ENCODE results near the gene GALNT9. TPM values are rescaled to one million over a fixed set of nuclear protein-coding genes. Genes with fewer than 3 reads are reported as not detected.

GALNT9 gene
- total and polyA plus RNA-seq, 4 experiments from 2014 or later: 0.61 TPM; not detected in 3

DNA sequence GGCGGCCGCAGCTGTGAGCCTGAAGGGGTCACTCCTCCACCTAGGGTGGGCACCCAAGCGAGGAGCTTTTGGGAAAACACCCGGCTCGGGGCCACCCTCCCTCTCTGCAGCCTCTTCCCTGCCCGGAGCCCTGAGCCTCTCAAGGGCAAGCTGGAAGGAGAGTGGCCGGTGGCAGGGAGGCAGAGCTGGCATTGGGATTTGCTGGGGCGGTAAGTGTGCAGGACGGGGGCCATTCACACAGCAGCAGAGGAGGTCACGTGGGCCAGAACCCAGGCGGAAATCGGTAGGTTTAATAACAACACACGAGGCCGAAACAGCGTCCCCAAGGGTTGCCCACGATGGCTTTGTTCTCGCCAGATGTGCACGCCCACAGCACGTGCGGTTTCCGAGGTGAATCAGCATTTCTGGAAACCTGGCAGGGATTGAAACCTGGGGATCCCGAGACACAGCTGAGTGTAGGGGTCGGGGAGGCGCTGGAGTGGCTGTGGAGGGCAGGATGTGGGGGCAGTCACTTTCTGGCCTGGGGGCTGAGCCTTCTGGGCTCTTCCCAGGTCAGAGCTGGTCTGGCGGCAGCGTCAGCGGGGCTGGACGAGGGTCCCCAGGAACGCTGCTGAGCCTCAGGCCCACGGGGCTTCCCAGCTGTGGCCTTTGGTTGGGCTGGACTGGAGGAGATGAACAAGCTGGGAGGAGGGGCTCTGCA, 161.6 kb downstream of the GALNT9 start:
- DNase-seq: peak in 1 of 5 donors; percentile 20
- no peaks in the 10 kb centered on the region for H3K27me3 Mint-ChIP-seq
- H3K4me1 Mint-ChIP-seq: peaks cover 8 to 23% (median 15%) of the 10 kb centered on the region in 4 donors
- Histone ChIP-seq H3K27me3 (ENCODE audit: insufficient read depth, low read length) (no peaks in the 10 kb centered on the region), H3K4me1 (ENCODE audit: insufficient read depth, low read length) (peaks cover 20% of the 10 kb centered on the region), H3K9me3 (ENCODE audit: control insufficient read depth in 1 of 2, low read length in 2 of 2) (no peaks in the 10 kb centered on the region), H3K4me3 (ENCODE audit: low read length in 2 of 2) (no peak overlapping the region), H3K36me3 (ENCODE audit: insufficient read depth, low read length) (no peaks in the 10 kb centered on the region), H3K27ac (ENCODE audit: low read depth, low read length) (no peak overlapping the region)
- ChIA-PET CTCF (ENCODE audit: partially characterized antibody) (no interaction called here), POLR2A (ENCODE audit: partially characterized antibody) (interaction anchor here (0.6 to 1.3 kb wide), 2 partner anchors 18 to 75 kb away, joined by 3 read pairs; no protein-coding TSS in a partner anchor)
- H3K36me3 Mint-ChIP-seq: no peaks in the 10 kb centered on the region
- H3K27ac Mint-ChIP-seq: peak overlapping the region in 1 of 7 donors; percentile 35
- no peak overlapping the region for H3K4me3 Mint-ChIP-seq
- intact Hi-C loops (cut with micrococcal nuclease): no loop called here
- H3K9me3 Mint-ChIP-seq: no peaks in the 10 kb centered on the region

DNA sequence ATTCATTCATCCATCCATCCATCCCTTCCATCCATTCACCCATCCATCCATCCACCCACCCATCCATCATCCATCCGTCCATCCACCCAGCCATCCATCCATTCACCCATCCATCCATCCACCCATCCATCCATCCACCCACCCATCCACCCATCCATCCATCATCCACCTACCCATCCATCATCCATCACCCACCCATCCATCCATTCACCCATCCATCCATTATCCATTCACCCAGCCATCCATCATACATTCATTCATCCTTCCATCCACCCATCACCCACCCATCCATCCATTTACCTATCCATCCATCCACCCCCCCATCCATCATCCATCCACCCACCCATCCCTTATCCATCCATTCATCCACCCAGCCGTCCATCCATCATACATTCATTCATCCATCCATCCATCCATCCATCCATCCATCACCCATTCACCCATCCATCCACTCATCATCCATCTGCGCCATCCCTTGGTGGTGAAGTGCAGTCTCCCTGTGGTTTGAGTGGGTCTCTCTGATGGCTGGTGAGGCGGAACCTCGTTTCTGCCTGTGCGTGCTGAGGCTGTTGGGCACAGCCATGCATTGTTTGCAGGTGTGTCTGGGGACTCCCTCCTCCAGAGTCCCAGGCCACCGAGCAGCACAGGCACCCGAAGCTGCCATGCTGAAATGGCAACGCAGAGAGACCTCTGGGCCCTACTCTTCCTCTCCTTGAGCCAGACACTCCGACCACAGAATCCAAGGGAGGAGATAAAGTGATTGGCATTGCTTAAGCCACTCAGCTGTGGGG, 162.4 kb downstream of the GALNT9 start:
- Histone ChIP-seq H3K27me3 (ENCODE audit: insufficient read depth, low read length) (no peaks in the 10 kb centered on the region), H3K9me3 (ENCODE audit: control insufficient read depth in 1 of 2, low read length in 2 of 2) (no peaks in the 10 kb centered on the region), H3K4me1 (ENCODE audit: insufficient read depth, low read length) (peaks cover 25% of the 10 kb centered on the region), H3K27ac (ENCODE audit: low read depth, low read length) (no peak overlapping the region), H3K36me3 (ENCODE audit: insufficient read depth, low read length) (no peaks in the 10 kb centered on the region), H3K4me3 (ENCODE audit: low read length in 2 of 2) (no peak overlapping the region)
- peak overlapping the region in 1 of 7 donors; percentile 35 for H3K27ac Mint-ChIP-seq
- intact Hi-C loops (cut with micrococcal nuclease): no loop called here
- H3K36me3 Mint-ChIP-seq: no peaks in the 10 kb centered on the region
- no peaks in the 10 kb centered on the region for H3K27me3 Mint-ChIP-seq
- no peak overlapping the region for H3K4me3 Mint-ChIP-seq
- H3K9me3 Mint-ChIP-seq: no peaks in the 10 kb centered on the region
- CTCF ChIA-PET (ENCODE audit: partially characterized antibody): no interaction called here
- POLR2A ChIA-PET (ENCODE audit: partially characterized antibody): interaction anchor here (0.6 to 1.3 kb wide), 2 partner anchors 19 to 74 kb away, joined by 3 read pairs; no protein-coding TSS in a partner anchor
- peak in 1 of 5 donors; percentile 21 for DNase-seq
- peaks cover 10 to 20% (median 15%) of the 10 kb centered on the region in 4 donors for H3K4me1 Mint-ChIP-seq

- peaks cover 10 to 20% (median 15%) of the 10 kb centered on the region in 4 donors for H3K4me1 Mint-ChIP-seq
- H3K27me3 Mint-ChIP-seq: no peaks in the 10 kb centered on the region
- peak overlapping the region in 1 of 7 donors; percentile 17 for H3K27ac Mint-ChIP-seq
- Histone ChIP-seq H3K36me3 (ENCODE audit: insufficient read depth, low read length) (no peaks in the 10 kb centered on the region), H3K27ac (ENCODE audit: low read depth, low read length) (no peak overlapping the region), H3K27me3 (ENCODE audit: insufficient read depth, low read length) (no peaks in the 10 kb centered on the region), H3K9me3 (ENCODE audit: control insufficient read depth in 1 of 2, low read length in 2 of 2) (no peaks in the 10 kb centered on the region), H3K4me3 (ENCODE audit: low read length in 2 of 2) (no peak overlapping the region), H3K4me1 (ENCODE audit: insufficient read depth, low read length) (peaks cover 26% of the 10 kb centered on the region)
- H3K4me3 Mint-ChIP-seq: no peak overlapping the region
- POLR2A ChIA-PET (ENCODE audit: partially characterized antibody): no interaction called here
- H3K9me3 Mint-ChIP-seq: no peaks in the 10 kb centered on the region
- intact Hi-C loops (cut with micrococcal nuclease): no loop called here
- DNase-seq: no peak
- no peaks in the 10 kb centered on the region for H3K36me3 Mint-ChIP-seq
- CTCF ChIA-PET (ENCODE audit: partially characterized antibody): no interaction called here
Measured at GRCh38 chr12:132166093-132166492, 163.3 kb downstream of the GALNT9 start.

DNA sequence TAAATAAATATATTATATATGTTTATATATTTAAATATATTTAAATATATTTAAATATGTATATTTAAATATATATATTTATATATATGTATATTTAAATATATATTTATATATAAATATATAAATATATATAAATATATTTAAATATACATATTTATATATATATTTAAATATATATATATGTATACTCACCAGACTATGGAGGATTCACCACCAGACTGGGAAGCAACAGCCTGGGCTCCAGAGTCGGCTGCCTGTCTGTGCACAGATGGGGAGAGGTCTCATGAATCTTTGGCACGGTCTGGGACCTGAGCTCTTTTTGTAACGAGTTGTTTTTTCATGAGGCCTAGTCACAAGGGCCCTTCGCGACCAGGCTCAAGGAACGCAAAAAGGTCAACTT, 163.8 kb downstream of the GALNT9 start:
- Histone ChIP-seq H3K9me3 (ENCODE audit: control insufficient read depth in 1 of 2, low read length in 2 of 2) (no peaks in the 10 kb centered on the region), H3K36me3 (ENCODE audit: insufficient read depth, low read length) (no peaks in the 10 kb centered on the region), H3K27me3 (ENCODE audit: insufficient read depth, low read length) (no peaks in the 10 kb centered on the region), H3K27ac (ENCODE audit: low read depth, low read length) (no peak overlapping the region), H3K4me1 (ENCODE audit: insufficient read depth, low read length) (peaks cover 26% of the 10 kb centered on the region), H3K4me3 (ENCODE audit: low read length in 2 of 2) (no peak overlapping the region)
- no peak overlapping the region for H3K4me3 Mint-ChIP-seq
- H3K36me3 Mint-ChIP-seq: no peaks in the 10 kb centered on the region
- H3K27me3 Mint-ChIP-seq: no peaks in the 10 kb centered on the region
- no peaks in the 10 kb centered on the region for H3K9me3 Mint-ChIP-seq
- CTCF ChIA-PET (ENCODE audit: partially characterized antibody): no interaction called here
- H3K27ac Mint-ChIP-seq: no peak overlapping the region
- intact Hi-C loops (cut with micrococcal nuclease): no loop called here
- POLR2A ChIA-PET (ENCODE audit: partially characterized antibody): no interaction called here
- H3K4me1 Mint-ChIP-seq: peaks cover 10 to 20% (median 15%) of the 10 kb centered on the region in 4 donors
- DNase-seq: no peak

- Histone ChIP-seq H3K4me3 (ENCODE audit: low read length in 2 of 2) (no peak overlapping the region), H3K36me3 (ENCODE audit: insufficient read depth, low read length) (no peaks in the 10 kb centered on the region), H3K27me3 (ENCODE audit: insufficient read depth, low read length) (no peaks in the 10 kb centered on the region), H3K27ac (ENCODE audit: low read depth, low read length) (no peak overlapping the region), H3K9me3 (ENCODE audit: control insufficient read depth in 1 of 2, low read length in 2 of 2) (no peaks in the 10 kb centered on the region), H3K4me1 (ENCODE audit: insufficient read depth, low read length) (peaks cover 26% of the 10 kb centered on the region)
- H3K4me3 Mint-ChIP-seq: peak overlapping the region in 3 of 8 donors; percentile 18 to 67 (median 37)
- POLR2A ChIA-PET (ENCODE audit: partially characterized antibody): no interaction called here
- no peaks in the 10 kb centered on the region for H3K27me3 Mint-ChIP-seq
- H3K4me1 Mint-ChIP-seq: peaks cover 10 to 24% (median 15%) of the 10 kb centered on the region in 4 donors
- CTCF ChIA-PET (ENCODE audit: partially characterized antibody): no interaction called here
- intact Hi-C loops (cut with micrococcal nuclease): no loop called here
- H3K9me3 Mint-ChIP-seq: no peaks in the 10 kb centered on the region
- H3K27ac Mint-ChIP-seq: peak overlapping the region in 2 of 7 donors; percentile 31 to 53
- no peak for DNase-seq
- H3K36me3 Mint-ChIP-seq: no peaks in the 10 kb centered on the region
Measured at GRCh38 chr12:132164426-132164825, 165.0 kb downstream of the GALNT9 start.

- ChIA-PET CTCF (ENCODE audit: partially characterized antibody) (interaction anchor here (1.1 to 2.2 kb wide), 3 partner anchors 9 to 58 kb away, joined by 3 to 7 read pairs (median 4); no protein-coding TSS in a partner anchor), POLR2A (ENCODE audit: partially characterized antibody) (interaction anchor here (1.7 kb wide), 1 partner anchor 22 kb away, joined by 6 read pairs; no protein-coding TSS in a partner anchor)
- Mint-ChIP-seq H3K27ac (peak overlapping the region in 3 of 7 donors; percentile 7 to 53 (median 31)), H3K4me3 (peak overlapping the region in 6 of 8 donors; percentile 0 to 67 (median 18)), H3K9me3 (no peaks in the 10 kb centered on the region), H3K27me3 (no peaks in the 10 kb centered on the region), H3K36me3 (no peaks in the 10 kb centered on the region), H3K4me1 (peaks cover 10 to 24% (median 15%) of the 10 kb centered on the region in 4 donors)
- Histone ChIP-seq H3K27me3 (ENCODE audit: insufficient read depth, low read length) (no peaks in the 10 kb centered on the region), H3K27ac (ENCODE audit: low read depth, low read length) (no peak overlapping the region), H3K4me1 (ENCODE audit: insufficient read depth, low read length) (peaks cover 26% of the 10 kb centered on the region), H3K4me3 (ENCODE audit: low read length in 2 of 2) (no peak overlapping the region), H3K36me3 (ENCODE audit: insufficient read depth, low read length) (no peaks in the 10 kb centered on the region), H3K9me3 (ENCODE audit: control insufficient read depth in 1 of 2, low read length in 2 of 2) (no peaks in the 10 kb centered on the region)
- DNase-seq: no peak
- intact Hi-C loops (cut with micrococcal nuclease): loop anchor here (2.0 kb wide), 2 partner anchors 15 to 55 kb away; no protein-coding TSS in a partner anchor
Measured at GRCh38 chr12:132163911-132164288, 165.5 kb downstream of the GALNT9 start.

All from CD4-positive, alpha-beta memory T cell (primary cell).